ENCODE results near the gene YDJC. TPM values are rescaled to one million over a fixed set of nuclear protein-coding genes. Genes with fewer than 3 reads are reported as not detected.
A peak's percentile ranks its signal among the peaks of the same experiment; 100 is the strongest.

YDJC gene, protein sequence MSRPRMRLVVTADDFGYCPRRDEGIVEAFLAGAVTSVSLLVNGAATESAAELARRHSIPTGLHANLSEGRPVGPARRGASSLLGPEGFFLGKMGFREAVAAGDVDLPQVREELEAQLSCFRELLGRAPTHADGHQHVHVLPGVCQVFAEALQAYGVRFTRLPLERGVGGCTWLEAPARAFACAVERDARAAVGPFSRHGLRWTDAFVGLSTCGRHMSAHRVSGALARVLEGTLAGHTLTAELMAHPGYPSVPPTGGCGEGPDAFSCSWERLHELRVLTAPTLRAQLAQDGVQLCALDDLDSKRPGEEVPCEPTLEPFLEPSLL
- 30.1 and 34.7 TPM in 2 replicates for total RNA-seq

GRCh38 chr22:21629255-21630149, at the start of gene YDJC:
Gene YDJC, minus strand, starts transcription at chr22:21630022. Its CDS starts 8 bp downstream, at chr22:21630014.

GRCh38 chr22:21641789-21642583, 12.2 kb upstream of the YDJC start, which contains the start of gene SDF2L1:
Gene SDF2L1, plus strand, starts transcription at chr22:21642302. Its CDS starts 35 bp downstream, at chr22:21642337.

DNA sequence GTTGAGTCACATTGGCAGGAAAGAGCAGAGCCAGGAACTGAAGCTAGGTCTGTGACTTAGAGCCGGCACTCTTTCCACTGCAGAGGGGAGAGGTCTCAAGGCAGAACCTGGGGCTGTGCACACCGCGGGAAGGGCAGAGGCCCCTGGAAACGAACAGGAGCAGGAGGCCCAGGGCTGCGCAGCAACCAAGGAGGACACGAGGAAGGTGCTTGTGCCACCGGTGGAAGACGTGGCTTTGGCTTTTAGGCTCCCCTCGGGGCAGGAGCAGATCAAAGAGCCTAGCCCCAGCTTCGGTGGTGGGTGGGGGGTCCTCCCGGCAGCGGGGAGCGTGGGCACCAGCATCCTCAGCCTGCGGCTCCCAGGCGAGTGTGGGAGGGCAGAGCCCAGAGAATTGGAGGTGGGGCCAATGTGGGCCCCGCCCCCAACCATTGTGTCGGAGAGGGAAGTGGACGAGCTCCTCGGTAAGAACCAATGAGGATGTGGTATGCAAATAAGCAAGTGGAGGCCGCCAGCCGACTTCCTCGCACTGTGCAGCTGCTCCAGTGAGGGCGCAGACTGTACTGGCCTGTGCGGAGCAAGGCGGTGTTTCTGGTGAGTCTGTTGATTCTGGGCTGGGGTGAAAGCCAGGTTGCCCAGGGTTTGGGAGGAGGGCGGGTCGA, 2.5 kb upstream of the YDJC start, which contains the start of gene CCDC116:
Gene CCDC116 (plus strand): TSS at position 524 of the 659 bp plus-strand sequence. CDS start 422 bp downstream, outside the sequence.

Small RNA genes lying within 50 kb of the gene (small RNA-seq; reads per million reads assigned to genes)
- gene MIR301B: 5.1 reads per million, percentile 81 among the genes with 10 or more reads in this experiment

Other genes starting within 250 kb of the YDJC start
- not detected in 2 replicates for gene RIMBP3B, start 246.3 kb downstream of the YDJC start, total RNA-seq
- 3.2 and 3.7 TPM in 2 replicates for gene HIC2, start 212.7 kb downstream of the YDJC start, total RNA-seq
- 0.07 and 0.40 TPM in 2 replicates for gene TMEM191C, start 162.6 kb downstream of the YDJC start, total RNA-seq
- gene RIMBP3C, start 78.6 kb downstream of the YDJC start, total RNA-seq: not detected in 2 replicates
- gene UBE2L3, start 62.3 kb downstream of the YDJC start, total RNA-seq: 76.7 and 77.7 TPM in 2 replicates
- 0.13 and 0.14 TPM in 2 replicates for gene CCDC116, start 2.7 kb upstream of the YDJC start, total RNA-seq
- gene SDF2L1, start 12.3 kb upstream of the YDJC start, total RNA-seq: 24.8 and 26.5 TPM in 2 replicates
- 30.2 and 36.0 TPM in 2 replicates for gene PPIL2, start 36.0 kb upstream of the YDJC start, total RNA-seq
- 2.3 and 2.6 TPM in 2 replicates for gene YPEL1, start 105.8 kb upstream of the YDJC start, total RNA-seq
- gene MAPK1, start 237.6 kb upstream of the YDJC start, total RNA-seq: 87.6 and 107 TPM in 2 replicates

Data from thoracic aorta endothelial cell (primary cell).